GM19025 (cell line): ENCODE data around the gene NDUFA9.

ENCODE experiments used
- ATAC-seq: cut with Tn5 transposase; IDR thresholded peaks from one replicate; pipeline ENCODE4 v1.9.1; 2021; ENCODE audit warnings: mild to moderate bottlenecking, low read depth, moderate library complexity; ENCODE audit not compliant: unreplicated experiment

NDUFA9 gene

DNA sequence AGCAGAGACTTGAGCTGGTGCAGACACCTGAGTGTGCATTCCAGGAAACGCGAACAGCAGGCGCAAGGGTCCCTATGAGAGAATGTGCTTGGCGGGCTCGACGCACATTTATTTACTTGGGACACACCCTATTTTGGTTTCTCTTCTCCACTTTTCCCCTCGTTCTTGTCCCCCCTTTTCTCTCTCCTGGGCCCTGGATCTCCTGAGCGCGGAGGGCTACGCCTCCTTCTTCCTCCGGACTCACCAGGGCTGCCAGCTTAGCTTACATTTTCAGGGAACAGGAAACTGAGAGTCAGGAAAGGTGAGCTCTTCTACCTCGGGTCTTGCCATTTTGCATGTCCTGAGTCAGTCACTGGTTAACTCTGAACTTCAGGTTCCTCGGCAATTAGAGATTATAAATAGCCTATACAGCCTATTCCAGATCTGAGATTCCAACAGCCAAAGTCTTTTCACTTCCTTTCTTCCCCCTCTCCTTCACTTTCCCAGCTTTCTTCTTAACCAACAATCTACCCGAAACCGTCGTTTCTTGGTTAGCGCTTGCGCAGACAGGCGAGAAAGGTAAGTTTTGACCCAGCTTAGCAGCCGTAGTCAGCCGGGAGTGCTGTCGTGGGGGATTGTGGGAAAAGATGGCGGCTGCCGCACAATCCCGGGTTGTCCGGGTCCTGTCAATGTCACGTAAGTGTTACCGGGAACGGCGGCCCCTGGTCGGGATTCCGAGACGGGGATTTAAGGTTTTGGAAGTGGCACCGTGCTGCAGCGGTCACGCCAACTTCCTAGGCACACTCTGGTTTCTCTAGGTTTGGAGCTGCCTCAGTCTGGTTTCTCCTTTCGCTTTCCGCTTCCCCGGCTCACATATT, at the start of gene NDUFA9, which contains the start of gene AKAP3:
Gene NDUFA9 (plus strand): TSS at position 614 of the 857 bp plus-strand sequence. CDS start 13 bp downstream, at position 627.
Gene AKAP3 (minus strand): TSS at position 551 of the 857 bp plus-strand sequence. CDS start 10,855 bp downstream, outside the sequence.
- peak; percentile 71 for ATAC-seq

DNA sequence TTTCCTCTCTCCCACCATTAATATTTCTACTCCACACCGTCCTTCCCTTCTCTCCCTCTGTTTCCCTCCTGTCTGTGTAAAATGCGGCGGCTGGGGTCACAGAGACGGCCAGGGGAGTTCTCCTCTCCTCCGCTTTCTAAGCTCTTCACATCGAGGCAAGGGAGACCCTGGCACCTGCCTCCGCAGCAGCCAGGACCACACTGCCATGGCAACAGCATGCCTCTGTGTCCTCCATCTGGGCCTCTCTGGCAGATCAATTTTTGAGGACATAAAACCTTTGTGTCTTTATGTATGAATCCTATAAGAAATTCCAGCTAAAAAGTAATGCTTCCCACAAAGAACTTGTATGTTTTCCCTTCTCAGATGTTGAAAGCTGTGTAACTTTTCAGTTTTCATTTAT, 45.5 kb upstream of the NDUFA9 start:
- ATAC-seq: no peak

DNA sequence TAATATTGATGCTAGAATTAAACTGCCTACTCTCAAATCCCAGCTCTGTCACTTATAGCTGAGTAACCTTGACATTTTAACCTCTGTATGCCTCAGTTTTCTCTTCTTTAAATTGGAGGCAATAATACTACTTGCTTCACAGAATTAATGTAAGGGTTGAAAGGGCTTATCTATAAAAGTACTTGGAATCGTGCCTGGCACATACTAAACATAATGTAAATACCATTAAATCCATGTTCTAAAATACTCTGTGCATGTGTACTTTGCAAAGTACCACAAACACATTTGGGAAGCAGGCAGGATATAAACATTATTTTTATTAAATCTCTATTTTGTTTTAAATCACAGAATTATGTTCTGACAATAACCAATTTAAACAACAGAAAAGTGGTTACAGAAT, 45.0 kb upstream of the NDUFA9 start:
- no peak for ATAC-seq

DNA sequence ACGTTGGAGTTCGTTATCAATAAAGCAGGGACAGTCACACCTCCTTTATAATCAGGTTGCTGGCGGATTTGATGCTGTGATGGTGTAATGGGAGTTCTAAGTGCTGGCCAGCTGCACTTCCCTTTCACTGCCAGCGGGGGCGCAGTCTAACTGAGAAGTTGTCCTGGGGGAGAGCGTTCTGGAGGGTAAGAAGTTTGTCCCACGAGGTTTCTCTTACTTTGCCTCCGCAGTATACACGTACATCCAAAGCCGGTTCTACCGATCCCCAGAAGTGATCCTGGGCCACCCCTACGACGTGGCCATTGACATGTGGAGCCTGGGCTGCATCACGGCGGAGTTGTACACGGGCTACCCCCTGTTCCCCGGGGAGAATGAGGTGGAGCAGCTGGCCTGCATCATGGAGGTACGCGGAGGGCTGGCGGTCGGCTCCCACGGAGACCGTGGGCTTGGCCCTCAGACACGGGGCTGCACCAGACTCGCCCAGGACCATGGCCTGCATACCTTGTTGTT, 44.2 kb upstream of the NDUFA9 start:
- ATAC-seq: peak; percentile 88

DNA sequence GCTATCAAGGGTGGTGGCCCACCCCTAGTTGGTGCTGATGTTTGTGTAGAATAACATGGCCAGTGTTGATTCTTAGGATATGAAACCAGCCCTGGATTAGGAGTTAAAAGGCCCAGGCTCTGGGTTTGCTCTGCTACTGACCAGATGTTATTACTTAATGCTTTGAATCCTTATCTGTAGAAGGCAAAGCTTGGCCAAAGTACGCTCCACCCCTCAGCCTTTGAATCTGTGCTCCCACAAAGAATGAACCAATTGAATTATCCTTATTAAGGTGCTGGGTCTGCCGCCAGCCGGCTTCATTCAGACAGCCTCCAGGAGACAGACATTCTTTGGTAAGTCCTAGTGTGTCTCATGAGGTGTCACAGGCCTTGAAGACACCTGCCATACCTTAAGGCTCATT, 41.9 kb upstream of the NDUFA9 start:
- ATAC-seq: no peak

DNA sequence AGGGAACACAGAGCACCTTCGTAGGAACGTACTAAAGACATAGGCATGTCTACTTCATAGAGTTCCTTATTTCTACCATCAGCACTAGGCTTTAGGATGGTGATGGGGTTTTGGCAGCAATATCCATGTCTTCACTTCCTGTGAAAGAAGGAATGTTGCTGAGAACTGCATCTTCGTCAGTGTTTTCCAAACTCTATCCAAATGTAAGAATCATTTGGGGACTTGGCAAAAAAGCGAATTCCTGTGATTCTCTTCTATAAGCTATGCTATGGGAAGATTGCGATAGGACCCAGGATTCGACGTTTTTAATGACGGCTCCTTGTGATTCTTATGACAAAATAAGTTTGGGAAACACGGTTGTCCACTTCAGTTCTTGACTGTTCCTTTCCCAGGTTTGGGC, 39.8 kb upstream of the NDUFA9 start:
- ATAC-seq: no peak

DNA sequence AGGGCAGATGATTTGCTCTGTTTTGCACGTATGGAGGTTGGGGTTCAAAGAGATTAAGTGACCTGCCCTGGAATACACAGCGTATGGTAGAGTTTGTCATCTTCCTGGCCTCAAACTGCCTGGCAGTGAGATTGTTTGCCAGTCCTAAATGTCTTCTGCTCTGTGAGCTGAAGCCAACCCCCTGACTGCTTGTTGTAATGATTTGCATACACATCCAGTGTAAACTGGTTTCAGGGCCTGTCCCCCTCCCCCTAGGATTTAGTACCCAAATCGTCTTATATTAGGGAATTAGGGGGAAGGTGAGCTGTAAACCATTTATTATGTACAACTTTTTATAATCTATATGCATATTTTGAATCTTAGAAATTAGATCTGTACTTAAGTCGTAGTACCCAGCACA, 38.4 kb upstream of the NDUFA9 start:
- no peak for ATAC-seq

DNA sequence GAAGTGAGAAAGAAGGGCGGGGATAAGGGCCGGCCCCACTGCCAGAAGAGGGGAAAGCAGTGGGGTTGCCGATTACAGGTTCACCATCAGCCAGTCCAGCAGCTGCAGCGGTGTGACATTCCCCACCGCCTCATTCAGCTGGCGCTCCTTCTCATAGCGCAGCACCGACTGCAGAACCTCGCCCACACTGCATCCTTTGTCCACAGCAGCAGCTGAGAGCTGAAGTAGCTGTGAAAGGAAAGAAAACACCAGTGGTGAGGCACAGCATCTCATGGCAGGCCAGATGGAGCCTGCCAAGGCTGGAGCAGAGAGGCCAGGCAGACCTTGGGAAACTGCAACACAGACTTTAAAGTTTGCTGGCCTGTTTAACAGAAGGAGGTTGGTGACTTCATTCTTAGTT, 33.2 kb upstream of the NDUFA9 start:
- ATAC-seq: no peak

DNA sequence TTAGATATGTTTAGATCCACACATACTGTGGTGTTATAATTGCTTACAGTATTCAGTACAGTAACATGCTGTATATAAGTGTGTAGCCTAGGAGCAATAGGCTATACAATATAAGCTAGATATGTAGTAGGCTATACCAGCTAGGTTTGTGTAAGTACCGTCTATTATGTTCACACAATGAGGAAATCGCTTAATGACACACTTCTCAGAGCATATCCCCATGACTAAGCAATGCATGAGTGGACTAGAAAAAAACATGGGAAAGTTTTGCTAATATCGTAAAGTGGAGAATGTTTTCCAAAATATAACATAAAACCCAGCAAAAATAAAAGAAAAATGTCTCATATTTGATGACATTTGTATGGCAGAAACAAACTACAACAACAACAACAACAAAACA, 27.4 kb upstream of the NDUFA9 start:
- ATAC-seq: no peak

DNA sequence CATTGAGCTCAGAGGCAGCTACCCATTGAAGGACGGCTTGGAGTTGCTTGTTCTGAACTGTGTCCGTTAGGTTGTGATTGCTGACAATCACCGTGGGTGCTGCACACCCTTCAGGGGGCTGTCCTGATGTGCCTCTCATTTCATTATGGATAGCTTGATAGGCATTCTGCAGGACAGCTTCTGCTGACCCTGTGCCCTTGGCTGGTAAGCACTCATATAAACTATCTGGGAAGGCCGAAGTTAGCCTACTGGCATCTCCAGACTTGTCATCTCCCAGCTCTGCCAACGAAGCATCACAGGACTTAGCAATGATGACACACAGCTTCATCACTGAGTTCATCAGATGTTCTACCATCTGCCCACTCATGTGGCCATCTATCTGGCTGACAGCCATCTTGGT, 22.4 kb upstream of the NDUFA9 start:
- ATAC-seq: no peak

DNA sequence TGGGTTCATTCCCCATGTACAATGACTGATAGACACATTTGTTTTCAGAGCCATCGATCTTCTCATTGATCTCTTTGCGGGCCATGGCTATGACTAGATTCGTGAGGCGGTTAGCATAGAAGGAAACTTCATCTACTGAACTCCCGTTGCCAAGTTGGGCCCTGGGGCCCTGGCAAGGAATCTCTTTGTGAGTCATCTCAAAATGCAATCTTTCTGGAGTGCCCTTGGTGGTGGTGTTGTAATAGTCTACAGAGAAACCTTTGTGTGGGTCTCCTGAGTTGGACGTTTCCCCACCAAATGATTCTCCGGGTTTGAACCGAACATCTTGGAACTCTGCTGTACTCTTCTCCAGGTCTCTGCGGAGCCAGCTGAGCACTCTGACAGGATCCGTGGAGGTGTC, 20.5 kb upstream of the NDUFA9 start:
- ATAC-seq: no peak

DNA sequence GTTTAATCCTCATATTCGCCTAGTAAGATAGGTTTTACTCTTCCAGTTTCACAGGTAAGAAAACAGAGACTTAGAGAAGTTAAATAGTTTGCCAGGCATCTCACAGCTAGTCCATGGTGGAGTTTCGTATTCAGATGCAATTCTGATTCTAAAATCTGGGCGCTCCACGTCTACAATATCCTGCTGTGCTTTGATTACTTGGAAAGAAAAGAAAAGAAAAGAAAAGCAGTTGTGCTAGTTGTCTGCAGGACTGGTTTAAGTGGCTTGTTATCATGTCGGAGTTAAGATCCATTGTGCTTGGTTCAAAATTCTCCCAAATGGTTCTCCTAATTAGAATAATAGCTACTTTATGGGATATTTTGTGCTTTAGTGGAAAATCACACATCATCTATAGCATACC, 18.7 kb upstream of the NDUFA9 start:
- ATAC-seq: no peak

DNA sequence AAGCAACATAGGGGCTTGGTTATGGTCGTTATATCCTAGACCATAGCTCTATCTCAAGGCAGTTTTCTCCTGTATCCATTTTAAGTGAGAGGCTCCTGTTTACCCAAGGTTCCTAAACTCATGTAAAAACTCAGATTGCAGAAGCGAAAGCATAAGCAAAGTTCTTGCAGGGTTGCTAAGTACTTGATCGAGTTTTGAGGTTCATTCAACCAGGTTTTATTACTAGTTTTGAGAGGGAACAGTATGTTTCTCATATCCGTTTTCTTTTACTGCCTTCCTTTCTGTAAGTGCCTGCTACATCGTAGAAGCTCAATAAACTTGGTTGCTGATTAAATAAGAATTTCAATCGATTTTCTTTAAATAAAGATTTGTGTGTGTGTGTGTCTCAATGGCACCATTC, 5.2 kb upstream of the NDUFA9 start:
- ATAC-seq: peak; percentile 48

DNA sequence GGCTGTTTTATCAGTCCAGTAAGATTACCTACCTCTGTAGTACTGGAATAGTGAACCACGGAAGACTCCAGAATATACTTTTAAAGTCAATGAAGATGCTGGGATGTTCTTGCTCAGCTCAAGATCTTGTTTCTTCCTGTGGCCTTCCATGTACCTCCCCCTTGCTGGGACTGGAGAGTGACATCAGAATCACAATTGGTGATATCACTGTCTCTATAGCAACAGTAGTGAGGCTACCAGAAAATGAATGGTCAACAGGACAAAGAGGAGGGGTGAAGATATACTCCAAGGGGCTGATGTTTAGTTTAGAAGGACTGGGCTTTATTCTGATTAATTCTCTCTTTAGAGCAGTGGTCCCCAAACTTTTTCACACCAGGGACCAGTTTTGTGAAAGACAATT, 3.9 kb upstream of the NDUFA9 start:
- no peak for ATAC-seq

DNA sequence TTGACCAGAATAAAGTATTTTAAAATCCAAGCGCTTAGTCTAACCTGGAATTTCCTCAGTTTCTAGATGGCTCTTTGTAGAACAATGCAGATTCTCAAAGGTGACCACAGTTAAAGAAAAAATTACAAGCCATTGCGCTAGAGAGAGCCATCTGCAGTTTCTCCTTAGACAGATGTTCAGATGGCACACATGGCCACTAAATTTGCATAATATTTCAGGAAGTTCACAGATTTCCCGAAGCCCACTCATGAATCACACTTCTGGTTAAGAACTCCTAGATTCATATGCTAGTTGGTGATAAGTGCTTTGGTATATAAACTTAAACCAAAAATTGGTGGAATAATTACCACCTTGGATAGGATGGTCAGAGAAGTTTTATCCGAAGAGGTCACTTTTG, 812 bp upstream of the NDUFA9 start:
- no peak for ATAC-seq

DNA sequence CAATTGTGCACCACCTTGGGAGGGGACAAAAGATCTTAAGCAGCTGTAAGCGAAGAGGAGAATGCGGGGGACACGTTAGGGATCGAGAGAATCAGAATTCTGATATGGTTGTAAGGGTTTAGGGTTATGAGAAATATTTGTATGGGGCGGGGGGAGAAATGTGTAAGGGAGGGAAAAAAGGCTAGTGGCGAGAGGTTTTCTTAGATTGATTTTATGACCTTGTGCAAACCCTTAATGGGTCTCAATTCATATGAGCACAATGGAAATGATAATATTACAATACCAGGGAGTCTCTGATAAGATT, 396 bp downstream of the NDUFA9 start:
- no peak for ATAC-seq

DNA sequence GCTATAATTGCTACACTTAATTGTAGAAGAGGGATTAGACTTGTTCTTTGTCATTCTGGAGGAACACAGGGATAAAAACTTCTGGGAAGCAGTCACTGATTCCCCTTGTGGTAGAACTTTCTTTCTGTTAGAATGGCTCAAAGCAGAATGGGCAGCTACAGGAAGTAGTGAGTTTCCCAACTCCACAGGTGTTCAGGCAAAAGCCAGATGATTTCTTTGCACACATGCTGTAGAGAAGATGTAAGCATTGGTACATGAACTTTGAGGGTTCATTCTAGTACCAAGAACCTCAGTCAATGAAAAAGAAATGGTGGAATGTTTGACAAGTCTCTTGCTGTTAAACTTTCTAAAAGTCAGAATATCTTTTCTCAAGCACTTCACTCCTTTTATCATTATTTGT, 4.3 kb downstream of the NDUFA9 start:
- ATAC-seq: no peak

DNA sequence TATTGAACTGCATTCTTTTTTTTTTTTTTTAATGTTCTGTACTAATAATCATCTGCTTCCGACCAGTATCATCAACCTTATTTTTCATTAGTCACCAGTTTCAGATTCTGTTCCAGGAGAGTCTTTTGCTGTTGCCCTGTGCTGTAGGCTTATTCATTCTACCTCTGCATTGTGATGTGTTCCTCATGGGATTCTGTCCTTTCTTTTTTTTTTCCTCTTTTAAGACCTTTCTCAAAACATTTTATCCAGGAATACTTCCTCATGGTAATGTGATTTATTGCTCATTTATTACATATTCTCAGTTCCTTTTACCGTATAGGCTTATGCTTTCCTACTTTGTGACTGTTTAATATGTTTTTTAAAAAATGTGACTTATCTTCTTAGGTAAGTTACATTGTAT, 4.8 kb downstream of the NDUFA9 start:
- no peak for ATAC-seq

DNA sequence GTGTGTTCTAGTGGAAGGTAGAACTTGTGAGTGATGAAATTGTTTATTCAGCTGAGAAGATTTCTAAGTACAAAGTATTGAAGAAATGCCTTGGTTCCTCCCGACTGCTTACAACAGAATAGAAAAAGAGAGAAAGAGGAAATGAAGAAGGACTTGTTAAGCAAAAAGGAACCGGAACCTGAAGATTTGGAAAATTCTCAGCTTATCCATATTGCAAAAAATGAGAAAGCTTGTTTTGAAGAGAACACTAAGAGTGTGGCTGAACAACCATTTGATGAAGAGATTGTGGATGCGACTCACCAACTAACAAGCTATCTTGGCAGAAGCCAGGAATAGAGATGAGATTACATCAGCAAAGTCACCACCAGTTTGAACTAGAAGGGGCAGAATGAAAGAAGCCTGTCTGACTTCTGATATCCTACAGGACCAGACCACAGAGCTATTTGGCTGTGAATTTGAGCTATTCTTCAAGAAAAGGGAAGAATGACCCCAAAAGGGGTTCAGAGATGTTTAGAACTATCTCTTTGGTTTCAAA, 15.1 kb downstream of the NDUFA9 start:
- no peak for ATAC-seq

DNA sequence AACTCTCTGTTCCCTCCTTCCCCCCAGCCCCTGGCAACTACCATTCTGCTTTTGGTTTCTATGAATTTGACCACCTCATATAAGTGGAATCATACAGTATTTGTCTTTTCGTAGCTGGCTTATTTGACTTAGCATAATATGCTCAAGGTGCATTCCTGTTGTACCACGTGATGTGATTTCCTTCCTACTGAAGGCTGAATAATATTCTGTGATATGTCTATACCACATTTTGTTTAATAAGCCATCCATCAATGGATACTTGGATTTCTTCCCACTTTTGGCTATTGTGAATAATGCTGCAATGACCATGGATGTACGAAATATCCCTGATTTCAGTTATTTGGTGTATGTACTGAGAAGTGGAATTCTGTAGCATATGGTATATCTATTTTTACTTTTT, 16.3 kb downstream of the NDUFA9 start:
- no peak for ATAC-seq

DNA sequence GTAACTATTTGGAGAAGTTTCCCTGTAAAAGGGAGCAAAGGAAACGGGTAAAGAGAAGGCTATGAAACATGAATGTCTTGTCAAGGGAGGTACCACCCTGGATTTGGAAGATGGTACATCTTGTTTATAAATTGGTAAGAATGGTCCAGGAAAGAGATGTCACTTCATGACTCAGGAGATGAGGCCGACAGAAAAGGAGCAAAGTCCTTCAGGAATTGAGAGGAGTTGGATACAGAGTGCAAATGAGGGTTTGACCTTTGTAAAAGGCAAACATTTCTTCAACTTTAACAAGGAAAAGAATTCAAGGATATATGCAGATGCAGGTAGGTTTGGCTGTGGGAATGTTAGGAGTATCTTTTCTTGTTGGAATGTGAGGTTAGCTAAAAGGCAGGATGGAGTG, 30.8 kb downstream of the NDUFA9 start:
- no peak for ATAC-seq

DNA sequence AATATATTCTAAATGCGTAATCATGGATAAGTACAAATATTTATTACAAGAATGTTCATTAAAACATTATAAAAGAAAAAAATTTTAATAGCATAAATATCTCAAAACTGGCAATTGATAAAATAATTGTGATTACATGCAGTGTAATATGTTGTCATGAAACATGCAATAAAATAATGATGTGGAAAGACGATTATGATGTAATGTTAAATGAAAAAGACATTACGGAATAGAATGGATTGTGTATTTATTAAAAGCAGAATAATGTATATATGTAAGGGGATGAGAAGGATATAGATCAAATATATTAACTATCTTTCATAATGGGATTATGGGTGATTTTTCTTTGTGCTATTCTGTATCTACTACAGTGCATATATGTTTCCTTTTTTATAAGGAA, 32.8 kb downstream of the NDUFA9 start:
- no peak for ATAC-seq
